ENCODE results near the gene SRGAP3.

- TF ChIP-seq POLR2A (IDR thresholded peaks at IDR 0.05) (no peak), CTCF (IDR thresholded peaks at IDR 0.05) (no peak), POLR2AphosphoS5 (IDR thresholded peaks at IDR 0.05) (no peak)
Measured at GRCh38 chr3:9278498-9278897, 29.1 kb upstream of the SRGAP3 start.
